GM19023 (cell line): ENCODE results near the gene LTBR.

Source experiments
- ATAC-seq: cut with Tn5 transposase; IDR thresholded peaks from one replicate; pipeline ENCODE4 v1.9.1; 2021; ENCODE audit warnings: mild to moderate bottlenecking, moderate library complexity; ENCODE audit not compliant: unreplicated experiment

LTBR gene

GRCh38 chr12:6367065-6367968 is 16.6 kb upstream of the LTBR start:
- no peak for ATAC-seq

GRCh38 chr12:6367969-6368892 is 15.7 kb upstream of the LTBR start:
- ATAC-seq, result no peak

GRCh38 chr12:6368906-6369525 is 14.9 kb upstream of the LTBR start:
- no peak for ATAC-seq

- no peak for ATAC-seq
Observed at GRCh38 chr12:6369916-6370575, 13.9 kb upstream of the LTBR start.

GRCh38 chr12:6370576-6370935 is 13.4 kb upstream of the LTBR start:
- no peak for ATAC-seq

DNA sequence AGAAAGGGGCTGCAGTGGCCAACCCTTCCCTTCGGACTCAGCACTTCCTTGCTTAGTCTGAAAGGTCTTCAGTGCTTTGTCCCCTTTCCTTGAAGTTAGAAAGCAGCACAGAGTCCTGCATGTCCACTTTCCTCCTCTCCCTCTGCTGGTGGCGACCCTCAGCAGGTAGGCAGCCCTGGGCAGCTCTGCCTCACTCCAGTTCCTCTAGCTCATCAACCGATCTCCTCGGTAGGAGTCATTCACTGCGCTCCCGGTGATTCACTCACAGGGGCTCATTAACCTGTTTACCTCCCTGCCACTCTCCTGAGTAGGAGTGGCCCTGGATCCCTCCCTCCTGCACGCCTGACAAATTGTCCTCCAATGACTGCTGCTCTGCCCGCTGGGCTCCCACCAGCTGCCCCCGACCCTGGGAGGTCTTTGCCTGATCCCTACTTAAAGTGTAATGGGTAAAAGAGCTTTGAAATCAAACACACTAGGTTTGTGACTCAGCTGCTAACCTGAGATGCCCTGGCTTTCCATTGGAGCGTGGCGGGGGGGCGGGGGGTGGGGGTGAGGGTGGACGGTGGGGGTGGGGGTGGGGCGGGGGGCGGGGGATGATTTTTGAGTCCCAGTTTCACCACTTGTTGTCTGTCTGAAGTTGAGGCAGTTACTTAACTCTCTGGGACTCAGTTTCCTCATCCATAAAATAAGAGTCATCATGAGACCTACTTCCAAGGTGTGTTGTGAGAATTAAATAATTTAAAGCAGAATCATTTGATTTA is 12.8 kb upstream of the LTBR start:
- ATAC-seq, result no peak

GRCh38 chr12:6372403-6373003 is 11.5 kb upstream of the LTBR start:
- no peak for ATAC-seq

DNA sequence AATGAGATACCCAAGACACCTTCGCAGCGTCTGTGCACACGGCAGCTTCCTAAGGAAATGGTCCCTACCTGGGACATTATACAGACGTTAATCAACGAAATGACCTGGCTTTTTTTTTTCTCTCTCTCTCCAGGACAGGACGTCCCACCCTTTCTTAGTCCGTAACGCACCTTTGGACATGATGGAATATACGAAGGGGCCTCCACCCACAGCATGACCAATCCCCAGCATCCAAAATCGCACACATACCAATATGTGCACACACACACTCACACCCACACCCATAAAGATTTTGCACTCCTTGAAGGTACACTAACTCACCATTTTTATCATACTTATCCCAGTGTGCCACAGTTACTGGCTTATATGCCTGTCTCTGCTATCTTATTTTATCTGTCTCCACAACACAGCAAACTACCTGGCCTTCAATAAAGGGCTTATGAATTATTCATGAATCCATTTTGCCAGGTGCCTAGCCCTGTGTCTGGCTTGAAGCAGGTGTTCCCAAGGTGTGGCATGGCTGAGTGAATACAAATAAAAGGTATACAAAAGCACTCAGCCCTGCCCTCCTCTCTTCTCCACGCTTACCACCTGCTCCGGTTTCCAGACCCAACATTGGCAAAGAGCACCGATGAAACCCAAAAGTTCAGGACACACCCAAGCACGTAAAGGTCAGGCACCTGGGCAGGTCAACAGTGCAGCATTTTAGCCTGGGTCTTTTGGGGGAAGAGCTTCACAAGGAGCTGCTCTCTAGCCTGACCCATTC is 10.8 kb upstream of the LTBR start:
- ATAC-seq, result no peak

GRCh38 chr12:6374028-6374785 is 9.8 kb upstream of the LTBR start:
- ATAC-seq, result no peak

DNA sequence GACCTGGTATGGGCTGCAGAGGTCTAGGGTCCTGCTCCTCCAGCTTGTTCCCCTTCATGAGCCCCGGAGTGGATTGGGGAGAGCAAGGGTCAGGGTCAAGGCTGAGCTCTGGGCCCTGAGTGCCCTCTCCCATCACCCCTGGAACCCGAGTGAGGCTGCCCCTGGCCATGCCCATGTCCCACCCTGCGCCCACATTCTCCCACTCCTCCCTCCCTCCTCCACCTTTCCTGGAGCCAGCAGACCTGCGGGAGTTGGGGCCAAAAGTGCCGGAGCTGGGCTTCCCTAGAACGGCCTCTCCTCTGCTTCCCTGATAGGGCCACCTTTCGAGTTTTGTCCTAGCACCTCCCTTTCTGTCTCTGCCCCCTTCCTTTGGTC is 9.2 kb upstream of the LTBR start:
- no peak for ATAC-seq

DNA sequence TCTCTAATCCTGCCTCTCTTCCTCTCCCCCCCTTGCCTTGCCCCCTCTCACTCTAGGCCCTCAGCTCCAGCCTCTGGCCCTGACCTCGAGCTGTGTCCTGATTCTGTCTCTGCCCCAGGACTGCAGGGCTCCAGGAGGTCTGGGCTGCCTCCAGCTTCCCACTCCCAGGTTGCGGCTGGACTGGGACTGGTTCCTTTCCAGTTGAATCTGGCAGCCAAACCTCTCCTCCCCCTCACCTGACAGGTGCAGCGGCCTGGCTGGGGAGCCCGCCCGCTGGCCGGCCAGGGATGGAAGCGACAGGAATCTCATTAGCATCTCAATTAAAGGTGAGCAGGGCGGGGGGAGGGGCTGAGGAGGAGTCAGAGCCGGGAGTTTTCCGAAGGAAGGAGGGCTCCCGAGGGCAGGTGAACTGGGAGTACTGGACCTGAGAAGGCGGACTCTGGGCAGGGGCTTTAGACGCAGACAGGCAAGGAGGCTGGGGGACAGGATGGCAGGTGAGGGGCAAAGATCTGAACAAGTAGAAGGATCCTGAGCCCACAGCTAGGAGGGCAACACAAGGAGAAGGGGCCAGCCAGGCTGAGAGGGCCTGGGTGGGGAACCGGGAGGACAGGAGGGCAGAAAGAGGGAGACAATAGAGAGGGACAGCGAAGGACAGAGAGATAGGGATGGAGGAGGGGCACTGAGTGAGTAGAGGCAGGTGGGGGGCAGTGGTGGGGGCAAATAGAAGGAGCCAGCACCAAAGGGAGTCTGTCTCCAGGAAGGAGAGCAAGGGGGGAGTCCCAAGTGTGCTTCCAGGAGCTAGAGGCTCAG is 8.5 kb upstream of the LTBR start, which contains the start of gene SCNN1A:
TSS of gene SCNN1A (minus strand) at position 295 of the 810 bp plus-strand sequence. CDS start 780 bp downstream, outside the sequence.
- ATAC-seq, result no peak

DNA sequence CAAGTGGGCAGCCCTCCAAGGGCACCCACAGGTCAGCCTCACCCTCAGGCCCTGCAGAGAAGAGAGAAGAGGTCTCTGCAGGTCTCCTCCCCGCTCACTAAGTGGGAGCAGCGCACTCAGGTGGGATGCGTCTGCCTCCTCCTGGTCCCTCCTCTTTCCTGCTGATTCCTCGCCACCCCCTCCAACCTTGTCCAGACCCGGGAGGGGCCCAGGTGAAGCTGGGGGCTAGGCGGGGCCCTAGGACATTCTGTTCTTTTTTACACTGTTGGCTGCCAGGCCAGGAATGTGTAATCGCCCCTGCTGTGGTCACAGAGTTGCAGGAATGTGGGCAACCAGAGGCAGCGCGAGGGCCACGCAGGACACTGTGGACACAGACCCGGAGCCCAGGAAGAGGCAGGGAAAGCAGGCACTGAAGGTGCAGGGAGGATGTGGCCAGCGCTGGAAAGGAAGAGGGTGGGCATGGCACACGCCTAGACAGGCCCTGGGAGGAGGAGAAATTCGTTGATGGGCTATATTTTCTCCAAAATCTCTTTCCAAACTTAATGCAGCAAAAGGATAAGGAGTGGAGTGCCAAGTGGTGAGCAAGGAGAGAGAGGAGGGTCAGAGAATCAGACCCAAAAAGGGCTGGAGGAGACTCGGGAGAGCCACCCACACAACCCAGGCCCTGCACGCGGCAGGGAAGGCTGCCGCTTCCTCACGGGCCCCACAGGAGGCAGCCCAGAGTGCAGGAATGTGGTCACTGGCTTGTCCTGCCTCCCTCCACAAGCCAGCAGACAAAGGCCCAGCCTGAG is 7.7 kb upstream of the LTBR start:
- ATAC-seq, result no peak

DNA sequence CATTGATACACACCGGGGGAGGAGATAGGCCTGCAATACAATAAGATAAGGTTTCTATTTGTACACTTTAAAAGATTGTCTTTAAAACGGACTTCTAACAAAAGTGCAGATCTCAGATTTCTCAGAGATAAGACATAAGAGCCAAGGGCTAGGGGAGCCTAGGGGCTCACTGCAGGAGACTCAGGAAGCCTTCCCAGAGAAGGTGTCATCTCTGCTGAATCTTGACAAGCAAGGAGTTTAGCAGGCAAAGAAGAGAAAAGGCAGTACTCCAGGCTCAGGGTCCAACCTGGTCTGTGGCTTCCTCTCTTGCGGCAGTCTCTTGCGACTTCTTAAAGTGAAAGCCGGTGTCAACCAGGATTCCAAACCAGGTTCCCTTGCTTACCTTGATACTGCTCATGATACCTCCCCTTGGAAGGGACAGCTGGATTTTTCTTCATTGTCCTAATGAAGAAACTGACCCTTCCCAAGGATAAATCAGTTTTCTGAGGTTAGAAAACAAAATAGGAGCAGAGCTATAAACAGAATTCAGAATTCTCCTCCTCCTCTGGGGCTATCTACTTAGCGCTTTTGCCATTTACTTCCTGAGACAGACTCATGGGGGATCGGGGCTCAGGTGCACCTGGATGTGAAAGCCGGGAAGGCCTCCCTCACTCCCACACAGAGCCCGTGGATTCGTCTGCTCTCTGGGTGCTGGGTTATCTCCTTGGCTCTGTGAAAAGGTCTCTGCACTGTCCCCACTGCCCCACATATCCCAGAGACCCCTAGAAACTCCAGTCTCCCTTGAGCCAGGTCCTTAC is 6.9 kb upstream of the LTBR start:
- ATAC-seq, result no peak

DNA sequence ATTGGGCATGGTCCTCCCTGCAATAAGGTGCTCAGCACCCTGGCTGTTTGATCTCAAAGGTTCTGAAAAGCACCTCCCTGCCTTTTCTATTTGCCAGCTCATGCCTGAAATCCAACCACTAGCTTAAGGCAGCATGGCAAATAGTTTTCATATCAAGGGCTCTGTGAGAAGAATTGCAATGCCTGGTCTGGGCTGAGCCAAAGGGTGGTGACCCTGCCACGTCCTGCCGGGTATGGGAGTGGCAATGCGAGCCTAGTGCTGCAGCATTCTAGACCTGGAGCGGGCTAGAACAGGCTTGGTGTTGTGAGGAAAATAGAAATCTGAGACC is 6.3 kb upstream of the LTBR start:
- ATAC-seq, result no peak

- ATAC-seq, result no peak
Observed at GRCh38 chr12:6378709-6379472, 5.1 kb upstream of the LTBR start.
